Measurements from ENCODE around the gene DEPP1.

DNA sequence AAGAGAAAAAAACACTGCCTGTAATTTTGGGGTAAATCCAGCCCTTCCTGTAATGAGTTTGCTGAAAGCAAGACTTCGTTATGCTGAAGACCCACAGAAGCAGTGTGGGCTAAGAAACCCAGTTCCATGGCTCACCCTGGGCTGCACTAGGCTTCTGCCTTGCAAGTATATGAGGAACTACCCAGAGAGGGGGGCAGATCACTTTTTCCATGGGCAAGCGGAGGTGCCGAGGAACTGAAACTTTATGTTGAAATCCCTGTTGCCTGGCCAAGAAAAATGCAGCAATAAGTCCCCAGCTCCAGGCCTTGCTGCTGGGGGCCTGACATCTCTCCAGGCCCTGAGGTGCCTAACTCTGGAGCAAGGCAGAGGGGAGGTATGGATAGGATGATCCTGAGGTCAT is 10.5 kb downstream of the DEPP1 start:
- TF ChIP-seq, protein P1, sequence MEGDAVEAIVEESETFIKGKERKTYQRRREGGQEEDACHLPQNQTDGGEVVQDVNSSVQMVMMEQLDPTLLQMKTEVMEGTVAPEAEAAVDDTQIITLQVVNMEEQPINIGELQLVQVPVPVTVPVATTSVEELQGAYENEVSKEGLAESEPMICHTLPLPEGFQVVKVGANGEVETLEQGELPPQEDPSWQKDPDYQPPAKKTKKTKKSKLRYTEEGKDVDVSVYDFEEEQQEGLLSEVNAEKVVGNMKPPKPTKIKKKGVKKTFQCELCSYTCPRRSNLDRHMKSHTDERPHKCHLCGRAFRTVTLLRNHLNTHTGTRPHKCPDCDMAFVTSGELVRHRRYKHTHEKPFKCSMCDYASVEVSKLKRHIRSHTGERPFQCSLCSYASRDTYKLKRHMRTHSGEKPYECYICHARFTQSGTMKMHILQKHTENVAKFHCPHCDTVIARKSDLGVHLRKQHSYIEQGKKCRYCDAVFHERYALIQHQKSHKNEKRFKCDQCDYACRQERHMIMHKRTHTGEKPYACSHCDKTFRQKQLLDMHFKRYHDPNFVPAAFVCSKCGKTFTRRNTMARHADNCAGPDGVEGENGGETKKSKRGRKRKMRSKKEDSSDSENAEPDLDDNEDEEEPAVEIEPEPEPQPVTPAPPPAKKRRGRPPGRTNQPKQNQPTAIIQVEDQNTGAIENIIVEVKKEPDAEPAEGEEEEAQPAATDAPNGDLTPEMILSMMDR (IDR thresholded peaks at IDR 0.05; ENCODE audit: low read depth, low read length) = no peak
- TF ChIP-seq POLR2A (IDR thresholded peaks at IDR 0.05; ENCODE audit: extremely low read depth, insufficient read length) (no peak), MYC (IDR thresholded peaks at IDR 0.05; ENCODE audit: low read depth, low read length) (no peak)
- TF ChIP-seq, protein P2, sequence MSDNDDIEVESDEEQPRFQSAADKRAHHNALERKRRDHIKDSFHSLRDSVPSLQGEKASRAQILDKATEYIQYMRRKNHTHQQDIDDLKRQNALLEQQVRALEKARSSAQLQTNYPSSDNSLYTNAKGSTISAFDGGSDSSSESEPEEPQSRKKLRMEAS (IDR thresholded peaks at IDR 0.05; ENCODE audit: low read depth, low read length) = 0 out of 2 replicates have a peak, but pooled peaks have one; percentile 15
